SU-DHL-6 (cell line): ENCODE data around the gene COL18A1.

ENCODE experiments used
- H2AFZ ChIP-seq: fragments of 200-600 bp; sonication (generic); 2 replicates; pipeline ENCODE4 v1.6.1; 2014; ENCODE audit warnings: low read depth, mild to moderate bottlenecking, moderate library complexity, mixed read lengths, antibody characterized with exemption, low read length; ENCODE audit not compliant: severe bottlenecking
- H3F3A ChIP-seq: fragments of 200-600 bp; shearing (Covaris generic); 2 replicates; pipeline ENCODE4 v1.6.0; 2016; ENCODE audit warnings: antibody characterized with exemption, mild to moderate bottlenecking; ENCODE audit not compliant: insufficient read depth
- H3K27ac ChIP-seq: fragments of 200-600 bp; sonication (generic); 2 replicates; pipeline ENCODE4 v1.5.1; 2016; ENCODE audit warnings: low read depth, mild to moderate bottlenecking, low read length, moderate library complexity, mixed read lengths
- H3K27me3 ChIP-seq: fragments of 200-600 bp; sonication (generic), shearing (Covaris generic); 2 replicates; pipeline ENCODE4 v1.6.0; 2014; ENCODE audit warnings: mild to moderate bottlenecking, low read length
- H3K36me3 ChIP-seq: fragments of 200-600 bp; sonication (generic); 2 replicates; pipeline ENCODE4 v1.6.1; 2014; ENCODE audit warnings: mild to moderate bottlenecking, low read length, mixed read lengths
- H3K4me2 ChIP-seq: fragments of 300-600, 200-600 bp; shearing (Covaris generic), sonication (generic); 2 replicates; pipeline ENCODE4 v1.6.0; 2014; ENCODE audit warnings: low read length, low read depth, mild to moderate bottlenecking; ENCODE audit not compliant: poor library complexity, severe bottlenecking
- H3K4me3 ChIP-seq: fragments of 200-600 bp; sonication (generic); 2 replicates; pipeline ENCODE4 v1.5.1; 2014; ENCODE audit warnings: antibody characterized with exemption, low read length, mild to moderate bottlenecking, mixed read lengths; ENCODE audit not compliant: insufficient read depth, poor library complexity, severe bottlenecking
- H3K79me2 ChIP-seq: fragments of 200-600 bp; sonication (generic); 2 replicates; pipeline ENCODE4 v1.6.1; 2014; ENCODE audit warnings: mild to moderate bottlenecking, low read length, moderate library complexity; ENCODE audit not compliant: insufficient read depth
- H3K9ac ChIP-seq: fragments of 200-600 bp; sonication (generic); 2 replicates; pipeline ENCODE4 v1.7.0; 2014; ENCODE audit warnings: mild to moderate bottlenecking, low read length
- H3K9me2 ChIP-seq: fragments of 200-600 bp; sonication (generic); replicated peaks from 2 replicates; pipeline ENCODE4 v1.6.1; 2014; ENCODE audit warnings: low read length; ENCODE audit not compliant: insufficient read depth
- H3K9me3 ChIP-seq: fragments of 200-600 bp; sonication (generic); 2 replicates; pipeline ENCODE4 v1.6.1; 2014; ENCODE audit warnings: low read length, mixed read lengths; ENCODE audit not compliant: insufficient read depth
- H4K20me1 ChIP-seq: fragments of 200-600 bp; sonication (generic); 2 replicates; pipeline ENCODE4 v1.6.1; 2014; ENCODE audit warnings: low read depth, mild to moderate bottlenecking, antibody characterized with exemption, low read length, moderate library complexity, mixed read lengths
- EZH2phosphoT487 ChIP-seq: fragments of 200-600 bp; sonication (generic), shearing (Covaris generic); conservative IDR thresholded peaks from 2 replicates; pipeline ENCODE4 v1.6.1; 2018; ENCODE audit warnings: mild to moderate bottlenecking, antibody characterized with exemption, low read length, moderate library complexity, mixed read lengths
- TF ChIP-seq, protein P1 (sequence below): fragments of 200-600 bp; sonication (generic); IDR thresholded peaks from one replicate; pipeline ENCODE4 v1.5.1; 2017; ENCODE audit warnings: antibody characterized with exemption, mild to moderate bottlenecking, low read length, moderate library complexity; ENCODE audit not compliant: insufficient read depth, poor library complexity, severe bottlenecking

Gene COL18A1

GRCh38 chr21:45523411-45524101, 118.6 kb downstream of the COL18A1 start:
- Histone ChIP-seq H3K9me2 (no peaks in the 10 kb centered on the region), H3F3A (no peaks in the 10 kb centered on the region), H3K36me3 (peaks cover 33% of the 10 kb centered on the region), H3K79me2 (peaks cover 14% of the 10 kb centered on the region; the same call in 1 of the 2 replicates), H3K9me3 (no peaks in the 10 kb centered on the region), H3K27me3 (no peaks in the 10 kb centered on the region), H3K4me3 (no peak overlapping the region), H2AFZ (no peak overlapping the region), H4K20me1 (no peaks in the 10 kb centered on the region), H3K4me2 (no peak overlapping the region), H3K27ac (no peak overlapping the region), H3K9ac (no peak overlapping the region)
- TF ChIP-seq, protein P1, sequence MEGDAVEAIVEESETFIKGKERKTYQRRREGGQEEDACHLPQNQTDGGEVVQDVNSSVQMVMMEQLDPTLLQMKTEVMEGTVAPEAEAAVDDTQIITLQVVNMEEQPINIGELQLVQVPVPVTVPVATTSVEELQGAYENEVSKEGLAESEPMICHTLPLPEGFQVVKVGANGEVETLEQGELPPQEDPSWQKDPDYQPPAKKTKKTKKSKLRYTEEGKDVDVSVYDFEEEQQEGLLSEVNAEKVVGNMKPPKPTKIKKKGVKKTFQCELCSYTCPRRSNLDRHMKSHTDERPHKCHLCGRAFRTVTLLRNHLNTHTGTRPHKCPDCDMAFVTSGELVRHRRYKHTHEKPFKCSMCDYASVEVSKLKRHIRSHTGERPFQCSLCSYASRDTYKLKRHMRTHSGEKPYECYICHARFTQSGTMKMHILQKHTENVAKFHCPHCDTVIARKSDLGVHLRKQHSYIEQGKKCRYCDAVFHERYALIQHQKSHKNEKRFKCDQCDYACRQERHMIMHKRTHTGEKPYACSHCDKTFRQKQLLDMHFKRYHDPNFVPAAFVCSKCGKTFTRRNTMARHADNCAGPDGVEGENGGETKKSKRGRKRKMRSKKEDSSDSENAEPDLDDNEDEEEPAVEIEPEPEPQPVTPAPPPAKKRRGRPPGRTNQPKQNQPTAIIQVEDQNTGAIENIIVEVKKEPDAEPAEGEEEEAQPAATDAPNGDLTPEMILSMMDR = no peak
- no peak for TF ChIP-seq EZH2phosphoT487

DNA sequence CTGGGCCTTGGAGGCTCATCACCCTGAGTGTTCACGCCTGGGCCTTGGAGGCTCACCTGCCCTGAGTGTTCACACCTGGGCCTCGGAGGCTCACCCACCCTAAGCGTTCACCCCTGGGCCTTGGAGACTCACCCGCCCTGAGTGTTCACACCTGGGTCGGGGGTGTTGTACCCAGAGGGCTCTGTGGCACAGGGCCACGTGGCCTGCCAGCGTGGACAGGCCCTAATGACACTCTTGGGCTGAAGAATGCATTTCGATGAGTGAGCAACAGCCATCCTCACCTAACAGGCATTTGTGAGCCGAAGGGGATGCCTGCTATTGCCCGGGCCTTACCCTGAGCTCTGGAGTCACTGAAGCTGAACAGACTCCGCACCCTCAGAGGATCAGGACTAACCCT, 119.8 kb downstream of the COL18A1 start:
- no peak overlapping the region for H3K4me2 ChIP-seq
- H3K4me3 ChIP-seq = no peak overlapping the region
- no peaks in the 10 kb centered on the region for H4K20me1 ChIP-seq
- TF ChIP-seq, protein P1 = no peak
- H3K27ac ChIP-seq = no peak overlapping the region
- no peaks in the 10 kb centered on the region for H3K27me3 ChIP-seq
- H2AFZ ChIP-seq = no peak overlapping the region
- H3K79me2 ChIP-seq = peaks cover 14% of the 10 kb centered on the region; the same call in 1 of the 2 replicates
- peaks cover 21% of the 10 kb centered on the region for H3K36me3 ChIP-seq
- no peaks in the 10 kb centered on the region for H3K9me3 ChIP-seq
- no peak overlapping the region for H3K9ac ChIP-seq
- H3F3A ChIP-seq = no peaks in the 10 kb centered on the region
- no peaks in the 10 kb centered on the region for H3K9me2 ChIP-seq

- Histone ChIP-seq H3K27me3 (no peaks in the 10 kb centered on the region), H3K36me3 (peaks cover 19% of the 10 kb centered on the region), H3K9ac (no peak overlapping the region), H3F3A (no peaks in the 10 kb centered on the region), H2AFZ (no peak overlapping the region), H3K79me2 (peaks cover 11% of the 10 kb centered on the region; the same call in 1 of the 2 replicates), H3K9me3 (no peaks in the 10 kb centered on the region), H3K4me3 (no peak overlapping the region), H4K20me1 (no peaks in the 10 kb centered on the region), H3K9me2 (no peaks in the 10 kb centered on the region), H3K4me2 (no peak overlapping the region), H3K27ac (no peak overlapping the region)
- TF ChIP-seq EZH2phosphoT487 = no peak
- TF ChIP-seq, protein P1 = no peak
Measured at GRCh38 chr21:45525153-45525909, 120.4 kb downstream of the COL18A1 start.
